Endothelial cell of umbilical vein (primary cell): ENCODE data around the gene ANXA2. TPM values are rescaled to one million over a fixed set of nuclear protein-coding genes. Genes with fewer than 3 reads are reported as not detected.

ENCODE experiments used
- BruUV-seq: library from RNA; stranded (reverse); fragments of 400-500 nt; replicated peaks from 2 replicates; lab custom pipeline; 2021; lab: Mats Ljungman, UMichigan
- CTCF ChIA-PET: fragments of 300-600, 350-600 bp; sonication (Branson Sonifier 250); formaldehyde crosslinking; loops from one replicate; lab custom pipeline; 2021; ENCODE audit warnings: antibody characterized with exemption, inconsistent platforms; lab: Charles Lee
- POLR2A ChIA-PET: fragments of 300-600, 350-600 bp; sonication (Branson Sonifier 250); formaldehyde crosslinking; loops from one replicate; lab custom pipeline; 2021; ENCODE audit warnings: antibody characterized with exemption, inconsistent platforms; lab: Charles Lee
- DNase-seq: peaks from one replicate; pipeline ENCODE4 v3.0.0-alpha.2; 2011; ENCODE audit warnings: low read depth, low spot score
- FAIRE-seq: peaks from 2 replicates; lab custom pipeline; 2011; peaks lifted over from hg19 to GRCh38; lab: Jason Lieb, UNC
- H2AFZ ChIP-seq: 2 replicates; pipeline ENCODE4 v1.6.0; 2012; ENCODE audit warnings: low read depth, low read length, control low read depth, inconsistent platforms
- H3K27ac ChIP-seq: 2 replicates; pipeline ENCODE4 v1.5.1; 2011; ENCODE audit warnings: low read depth, mild to moderate bottlenecking, control low read depth, low read length, moderate library complexity; ENCODE audit not compliant: insufficient read depth
- H3K27me3 ChIP-seq, 2 experiments: 2 replicates each; pipeline versions ENCODE4 v1.6.0 to v1.6.1; 2011; ENCODE audit warnings: low read length in 2 of 2, mixed read lengths in 1 of 2; ENCODE audit not compliant: control insufficient read depth in 2 of 2, insufficient read depth in 2 of 2
- H3K36me3 ChIP-seq, 2 experiments: 2 replicates in 1 of 2; 3 replicates in 1 of 2; pipeline ENCODE4 v1.5.1; 2011; ENCODE audit warnings: low read length in 2 of 2, mild to moderate bottlenecking in 1 of 2, moderate library complexity in 1 of 2; ENCODE audit not compliant: control insufficient read depth in 2 of 2, insufficient read depth in 2 of 2; ENCODE audit errors: extremely low read depth in 1 of 2
- H3K4me1 ChIP-seq: 3 replicates; pipeline ENCODE4 v1.5.1; 2011; ENCODE audit warnings: mild to moderate bottlenecking, low read length; ENCODE audit not compliant: control insufficient read depth, insufficient read depth; ENCODE audit errors: extremely low read depth
- H3K4me2 ChIP-seq: 2 replicates; pipeline ENCODE4 v1.6.1; 2011; ENCODE audit warnings: low read length, control low read depth, mixed read lengths; ENCODE audit not compliant: insufficient read depth
- H3K4me3 ChIP-seq, 3 experiments: fragments of 200-600 bp in 1 of 3; sonication (generic), shearing (Covaris generic) in 1 of 3; replicated peaks in 1 of 3; 2 replicates each; pipeline ENCODE4 v1.5.1; 2011 to 2016; ENCODE audit warnings: control low read depth in 3 of 3, low read length in 3 of 3, mild to moderate bottlenecking in 2 of 3, inconsistent platforms in 1 of 3, low read depth in 1 of 3, moderate library complexity in 1 of 3; ENCODE audit not compliant: insufficient read depth in 1 of 3
- H3K79me2 ChIP-seq: 2 replicates; pipeline ENCODE4 v1.6.0; 2012; ENCODE audit warnings: low read length, inconsistent platforms; ENCODE audit not compliant: control insufficient read depth, insufficient read depth
- H3K9ac ChIP-seq: replicated peaks from 2 replicates; pipeline ENCODE3; 2011; ENCODE audit warnings: low read length, control low read depth; ENCODE audit not compliant: insufficient read depth; ENCODE audit errors: extremely low read depth
- H3K9me1 ChIP-seq: replicated peaks from 3 replicates; pipeline ENCODE4 v1.6.0; 2011; ENCODE audit warnings: mild to moderate bottlenecking, low read length; ENCODE audit not compliant: control insufficient read depth, insufficient read depth; ENCODE audit errors: extremely low read depth
- H3K9me3 ChIP-seq: replicated peaks from 2 replicates; pipeline ENCODE4 v1.5.1; 2012; ENCODE audit warnings: low read length, inconsistent platforms; ENCODE audit not compliant: control insufficient read depth, insufficient read depth
- H4K20me1 ChIP-seq: replicated peaks from 2 replicates; pipeline ENCODE3; 2011; ENCODE audit warnings: mild to moderate bottlenecking, low read length; ENCODE audit not compliant: control insufficient read depth, insufficient read depth; ENCODE audit errors: extremely low read depth
- CTCF ChIP-seq, 2 donors: IDR thresholded peaks; 1 replicate in 1 of 2; 2 replicates in 1 of 2; pipeline ENCODE4 v1.5.1; 2011; ENCODE audit warnings: low read length in 2 of 2, mild to moderate bottlenecking in 2 of 2, moderate library complexity in 2 of 2, control low read depth in 1 of 2, inconsistent platforms in 1 of 2, low read depth in 1 of 2; ENCODE audit not compliant: insufficient read depth in 1 of 2; ENCODE audit errors: extremely low read depth in 1 of 2
- EZH2 ChIP-seq: IDR thresholded peaks from 2 replicates; pipeline ENCODE4 v1.6.1; 2012; ENCODE audit warnings: borderline replicate concordance, low read depth, mild to moderate bottlenecking, moderate library complexity, low read length, inconsistent platforms; ENCODE audit not compliant: severe bottlenecking
- FOS ChIP-seq: IDR thresholded peaks from 2 replicates; pipeline ENCODE4 v1.6.1; 2011; ENCODE audit warnings: mild to moderate bottlenecking, low read length, moderate library complexity, borderline replicate concordance; ENCODE audit not compliant: insufficient read depth
- GATA2 ChIP-seq: IDR thresholded peaks from 2 replicates; pipeline ENCODE4 v1.7.0; 2011; ENCODE audit warnings: low read depth, mild to moderate bottlenecking, moderate library complexity, mixed read lengths, low read length; ENCODE audit not compliant: insufficient read length, insufficient read depth
- JUN ChIP-seq: IDR thresholded peaks from 2 replicates; pipeline ENCODE4 v1.6.1; 2011; ENCODE audit warnings: borderline replicate concordance, low read depth; ENCODE audit not compliant: insufficient read length, insufficient read depth
- MAX ChIP-seq: IDR thresholded peaks from 2 replicates; pipeline ENCODE4 v1.6.1; 2011; ENCODE audit not compliant: insufficient read depth, insufficient read length
- MYC ChIP-seq: IDR thresholded peaks from one replicate; pipeline ENCODE4 v1.6.1; 2011; ENCODE audit warnings: mild to moderate bottlenecking, low read depth, low read length
- POLR2A ChIP-seq: IDR thresholded peaks from 2 replicates; pipeline ENCODE4 v1.6.1; 2012; ENCODE audit warnings: low read depth, mild to moderate bottlenecking, control low read depth, low read length
- POLR2AphosphoS5 ChIP-seq: IDR thresholded peaks from 2 replicates; pipeline ENCODE4 v1.6.1; 2012; ENCODE audit warnings: low read depth, mild to moderate bottlenecking, control low read depth, low read length, moderate library complexity; ENCODE audit not compliant: insufficient read depth
- dilution Hi-C: fragments of 300-500 bp; cut with MboI; formaldehyde crosslinking; loops from one replicate; pipeline ENCODE4 v1.15.0; 2019; ENCODE audit warnings: low sequenced_read_pairs; ENCODE audit not compliant: extremely low pct_ligation_motif_present
- intact Hi-C: fragments of 100-400 bp; cut with micrococcal nuclease; formaldehyde crosslinking; loops from one replicate; pipeline ENCODE4 v1.10.0; 2022
- polyA plus RNA-seq, 4 experiments: library from polyadenylated mRNA; depleted of rRNA in 3 of 4; stranded (reverse) in 3 of 4; unstranded in 1 of 4; fragments of >200 nt; gene quantifications; 2 replicates each; pipeline versions ENCODE4 v1.2.1 to v1.2.3, GENCODE V29; 2011 to 2012; ENCODE audit warnings: missing spikeins in 1 of 4
- total RNA-seq: library from RNA; stranded (reverse); gene quantifications from 2 replicates; pipeline ENCODE4 v1.2.3, GENCODE V29; 2021

Gene ANXA2
- total and polyA plus RNA-seq, 2 donors (not counting 3 experiments of a cell fraction or from before 2014, with no cell fraction given) = 2,725 to 3,299 TPM

- FAIRE-seq (no peak), DNase-seq (no peak)
- Histone ChIP-seq H3K9me3 (no peaks in the 10 kb centered on the region), H3K9me1 (no peaks in the 10 kb centered on the region), H3K9ac (no peak overlapping the region), H3K79me2 (peaks cover 24% of the 10 kb centered on the region), H3K4me1 (no peaks in the 10 kb centered on the region), H3K36me3 (peaks cover 76 to 80% of the 10 kb centered on the region in 2 experiments), H3K4me3 (no peak overlapping the region), H3K27ac (no peak overlapping the region), H2AFZ (no peak overlapping the region), H4K20me1 (no peaks in the 10 kb centered on the region), H3K27me3 (no peaks in the 10 kb centered on the region), H3K4me2 (no peak overlapping the region)
- BruUV-seq = no TSS peak
- ChIA-PET POLR2A (no interaction called here), CTCF (interaction anchor here (1.2 to 1.3 kb wide), 2 partner anchors 9 to 121 kb away, joined by 3 to 5 read pairs; no protein-coding TSS in a partner anchor)
- TF ChIP-seq POLR2AphosphoS5 (no peak), CTCF (IDR thresholded peaks at IDR 0.05; ENCODE audit: extremely low read depth in 1 of 2, insufficient read depth in 1 of 2, low read depth in 1 of 2, low read length in 2 of 2) (no peak), GATA2 (no peak), MYC (no peak), FOS (no peak), JUN (no peak), MAX (no peak), POLR2A (no peak), EZH2 (no peak)
- intact Hi-C loops (no loop called here), dilution Hi-C loops (no loop called here)
Observed at GRCh38 chr15:60350108-60350507, 47.7 kb downstream of the ANXA2 start.
